WTC11 (cell line): Measurements from ENCODE around the gene FBXO42. TPM values are rescaled to one million over a fixed set of nuclear protein-coding genes. Genes with fewer than 3 reads are reported as not detected.

ENCODE experiments used
- ATAC-seq: fragments of 200-7000 bp; cut with Tn5 transposase; 2 replicates; pipeline ENCODE4 v1.10.0; 2021; ENCODE audit warnings: mild to moderate bottlenecking, moderate library complexity
- CTCF ChIA-PET: fragments of 300-600 bp; sonication (Branson Sonifier 250); formaldehyde crosslinking; loops from one replicate; lab custom pipeline; 2021; ENCODE audit warnings: antibody characterized with exemption; lab: Charles Lee
- POLR2A ChIA-PET: fragments of 350-600 bp; sonication (Branson Sonifier 250); formaldehyde crosslinking; loops from one replicate; lab custom pipeline; 2021; ENCODE audit warnings: antibody characterized with exemption; lab: Charles Lee
- DNase-seq: peaks from one replicate; pipeline ENCODE4 v3.0.0; 2021; ENCODE audit warnings: low spot score
- H3K27ac Mint-ChIP-seq: 2 replicates; pipeline ENCODE4 v1.8.0; 2021; ENCODE audit warnings: mixed read lengths
- H3K27me3 Mint-ChIP-seq: 2 replicates; pipeline ENCODE4 v1.8.0; 2021; ENCODE audit warnings: low read depth, mild to moderate bottlenecking, moderate library complexity, mixed read lengths
- H3K36me3 Mint-ChIP-seq: 2 replicates; pipeline ENCODE4 v1.8.0; 2021; ENCODE audit warnings: mixed read lengths
- H3K4me1 Mint-ChIP-seq: 2 replicates; pipeline ENCODE4 v1.8.0; 2022; ENCODE audit warnings: mixed read lengths
- H3K4me3 Mint-ChIP-seq: 2 replicates; pipeline ENCODE4 v1.8.0; 2021; ENCODE audit warnings: mild to moderate bottlenecking, moderate library complexity, mixed read lengths
- H3K9me3 Mint-ChIP-seq: 2 replicates; pipeline ENCODE4 v1.8.0; 2021; ENCODE audit warnings: mixed read lengths
- ATF1 ChIP-seq: sonication (generic); formaldehyde crosslinking; IDR thresholded peaks from 2 replicates; pipeline ENCODE4 v1.8.1; 2023; ENCODE audit warnings: mild to moderate bottlenecking, moderate library complexity, missing genetic modification reagents
- CBFB ChIP-seq: sonication (generic); formaldehyde crosslinking; IDR thresholded peaks from 2 replicates; pipeline ENCODE4 v1.8.1; 2022; ENCODE audit warnings: mild to moderate bottlenecking, low read depth, missing genetic modification reagents
- ESRRA ChIP-seq: sonication (generic); formaldehyde crosslinking; IDR thresholded peaks from 2 replicates; pipeline ENCODE4 v1.8.1; 2022; ENCODE audit warnings: mild to moderate bottlenecking, missing genetic modification reagents, borderline replicate concordance
- ETV6 ChIP-seq: sonication (generic); formaldehyde crosslinking; IDR thresholded peaks from 2 replicates; pipeline ENCODE4 v1.8.1; 2022; ENCODE audit warnings: mild to moderate bottlenecking, missing genetic modification reagents
- IRF2 ChIP-seq: sonication (generic); formaldehyde crosslinking; IDR thresholded peaks from 2 replicates; pipeline ENCODE4 v1.8.0; 2022; ENCODE audit warnings: low read depth, missing genetic modification reagents, borderline replicate concordance
- MXD4 ChIP-seq: fragments of 250-450 bp; sonication (Bioruptor Pico); IDR thresholded peaks from 2 replicates; pipeline ENCODE4 v1.8.0; 2021; ENCODE audit warnings: mild to moderate bottlenecking, moderate library complexity, borderline replicate concordance
- NR1H2 ChIP-seq: sonication (generic); formaldehyde crosslinking; IDR thresholded peaks from 2 replicates; pipeline ENCODE4 v1.9.0; 2021; ENCODE audit warnings: mild to moderate bottlenecking, moderate library complexity, missing genetic modification reagents
- NR2C2 ChIP-seq: sonication (generic); formaldehyde crosslinking; IDR thresholded peaks from 2 replicates; pipeline ENCODE4 v1.8.0; 2022; ENCODE audit warnings: mild to moderate bottlenecking, missing genetic modification reagents
- NR3C1 ChIP-seq: sonication (generic); formaldehyde crosslinking; conservative IDR thresholded peaks from 2 replicates; pipeline ENCODE4 v1.8.1; 2023; ENCODE audit warnings: low read depth, mild to moderate bottlenecking, missing genetic modification reagents
- OVOL2 ChIP-seq: fragments of 250-450 bp; sonication (Bioruptor Pico); IDR thresholded peaks from 2 replicates; pipeline ENCODE4 v1.9.0; 2021; ENCODE audit warnings: mild to moderate bottlenecking, borderline replicate concordance
- ZBTB21 ChIP-seq: sonication (generic); formaldehyde crosslinking; IDR thresholded peaks from 2 replicates; pipeline ENCODE4 v1.8.1; 2023; ENCODE audit warnings: mild to moderate bottlenecking, missing genetic modification reagents, borderline replicate concordance
- ZNF121 ChIP-seq: sonication (generic); formaldehyde crosslinking; IDR thresholded peaks from 2 replicates; pipeline ENCODE4 v1.8.0; 2023; ENCODE audit warnings: missing genetic modification reagents
- ZNF232 ChIP-seq: sonication (generic); formaldehyde crosslinking; IDR thresholded peaks from 2 replicates; pipeline ENCODE4 v1.8.0; 2022; ENCODE audit warnings: mild to moderate bottlenecking, missing genetic modification reagents
- ZNF263 ChIP-seq: sonication (generic); formaldehyde crosslinking; IDR thresholded peaks from 2 replicates; pipeline ENCODE4 v1.8.1; 2022; ENCODE audit warnings: low read depth, mild to moderate bottlenecking, moderate library complexity, missing genetic modification reagents
- ZNF396 ChIP-seq: fragments of 250-450 bp; sonication (Bioruptor Pico); IDR thresholded peaks from 2 replicates; pipeline ENCODE4 v1.8.0; 2021; ENCODE audit warnings: mild to moderate bottlenecking, moderate library complexity, borderline replicate concordance
- ZNF423 ChIP-seq: fragments of 250-450 bp; sonication (Bioruptor Pico); IDR thresholded peaks from 2 replicates; pipeline ENCODE4 v2.1.2; 2022; ENCODE audit warnings: mild to moderate bottlenecking, moderate library complexity
- total RNA-seq: library from RNA; stranded (reverse); gene quantifications from 3 replicates; pipeline ENCODE4 v1.2.3, GENCODE V29; 2021
- TF ChIP-seq, protein P1 (sequence below): fragments of 250-450 bp; sonication (Bioruptor Pico); IDR thresholded peaks from 2 replicates; pipeline ENCODE4 v2.1.2; 2022; ENCODE audit warnings: mild to moderate bottlenecking, moderate library complexity
- TF ChIP-seq, protein P2 (sequence below): sonication (generic); formaldehyde crosslinking; IDR thresholded peaks from 2 replicates; pipeline ENCODE4 v1.8.0; 2023; ENCODE audit warnings: missing genetic modification reagents
- TF ChIP-seq, protein P3 (sequence below): fragments of 250-450 bp; sonication (Bioruptor Pico); IDR thresholded peaks from 2 replicates; pipeline ENCODE4 v1.8.0; 2021; ENCODE audit warnings: mild to moderate bottlenecking
- TF ChIP-seq, protein P4 (sequence below): fragments of 250-450 bp; sonication (Bioruptor Pico); IDR thresholded peaks from 2 replicates; pipeline ENCODE4 v1.9.0; 2021; ENCODE audit warnings: mild to moderate bottlenecking, borderline replicate concordance
- TF ChIP-seq, protein P5 (sequence below): sonication (generic); formaldehyde crosslinking; IDR thresholded peaks from 2 replicates; pipeline ENCODE4 v1.8.1; 2023; ENCODE audit warnings: mild to moderate bottlenecking, missing genetic modification reagents
- TF ChIP-seq, protein P6 (sequence below): sonication (generic); formaldehyde crosslinking; IDR thresholded peaks from 2 replicates; pipeline ENCODE4 v1.8.0; 2022; ENCODE audit warnings: mild to moderate bottlenecking, missing genetic modification reagents

FBXO42 gene
- total RNA-seq, 1 experiment from 2014 or later: 17.5 TPM

DNA sequence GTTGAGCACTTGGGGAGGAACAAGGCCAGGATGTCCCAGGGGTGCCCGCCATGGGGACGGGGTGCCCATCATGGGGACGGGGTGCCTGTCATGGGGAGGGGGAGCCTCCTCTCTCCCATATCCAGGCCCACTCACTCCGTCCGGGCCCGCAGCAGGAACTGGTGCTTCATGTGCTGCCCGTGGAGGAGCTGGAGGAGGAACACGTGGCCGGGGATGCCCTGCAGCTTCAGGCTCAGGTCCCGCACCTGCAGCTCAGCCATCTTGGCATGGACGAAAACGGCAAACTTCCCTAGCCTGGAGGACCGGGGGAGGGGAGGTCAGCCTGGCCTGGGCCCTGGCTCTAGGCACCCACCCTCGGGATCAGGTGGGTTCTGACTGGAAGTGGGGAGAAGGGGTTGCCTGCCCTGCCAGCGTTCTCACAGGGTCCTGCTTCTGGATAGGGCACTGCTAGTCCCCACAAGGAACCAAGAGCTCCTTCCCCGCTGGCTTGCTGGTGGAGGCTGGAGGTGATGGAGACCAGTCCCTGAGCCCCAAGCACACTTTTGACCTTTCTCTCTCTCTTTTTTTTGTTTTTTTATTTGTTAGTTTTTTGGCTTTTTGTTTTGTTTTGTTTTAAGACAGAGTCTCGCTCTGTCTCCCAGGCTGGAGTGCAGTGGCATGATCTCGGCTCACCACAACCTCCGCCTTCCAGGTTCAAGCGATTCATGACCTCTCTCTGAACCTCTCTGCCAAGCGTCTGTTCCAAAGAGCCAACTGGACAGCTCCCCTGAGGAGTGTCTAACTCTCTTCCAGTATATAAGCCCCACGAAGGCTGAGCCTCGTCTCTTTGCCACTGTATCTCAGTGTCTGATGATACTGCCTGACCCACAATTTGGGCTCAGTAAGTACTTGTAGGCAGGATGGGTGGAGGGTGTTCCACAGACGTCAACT is 149.7 kb downstream of the FBXO42 start (continued):
- no peak for TF ChIP-seq ZNF396
- no peak for TF ChIP-seq ETV6 (CRISPR knock-in tag)
- TF ChIP-seq, protein P1, sequence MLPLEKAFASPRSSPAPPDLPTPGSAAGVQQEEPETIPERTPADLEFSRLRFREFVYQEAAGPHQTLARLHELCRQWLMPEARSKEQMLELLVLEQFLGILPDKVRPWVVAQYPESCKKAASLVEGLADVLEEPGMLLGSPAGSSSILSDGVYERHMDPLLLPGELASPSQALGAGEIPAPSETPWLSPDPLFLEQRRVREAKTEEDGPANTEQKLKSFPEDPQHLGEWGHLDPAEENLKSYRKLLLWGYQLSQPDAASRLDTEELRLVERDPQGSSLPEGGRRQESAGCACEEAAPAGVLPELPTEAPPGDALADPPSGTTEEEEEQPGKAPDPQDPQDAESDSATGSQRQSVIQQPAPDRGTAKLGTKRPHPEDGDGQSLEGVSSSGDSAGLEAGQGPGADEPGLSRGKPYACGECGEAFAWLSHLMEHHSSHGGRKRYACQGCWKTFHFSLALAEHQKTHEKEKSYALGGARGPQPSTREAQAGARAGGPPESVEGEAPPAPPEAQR: no peak
- no peak for TF ChIP-seq OVOL2 (CRISPR knock-in tag)
- TF ChIP-seq, protein P2, sequence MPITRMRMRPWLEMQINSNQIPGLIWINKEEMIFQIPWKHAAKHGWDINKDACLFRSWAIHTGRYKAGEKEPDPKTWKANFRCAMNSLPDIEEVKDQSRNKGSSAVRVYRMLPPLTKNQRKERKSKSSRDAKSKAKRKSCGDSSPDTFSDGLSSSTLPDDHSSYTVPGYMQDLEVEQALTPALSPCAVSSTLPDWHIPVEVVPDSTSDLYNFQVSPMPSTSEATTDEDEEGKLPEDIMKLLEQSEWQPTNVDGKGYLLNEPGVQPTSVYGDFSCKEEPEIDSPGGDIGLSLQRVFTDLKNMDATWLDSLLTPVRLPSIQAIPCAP (CRISPR knock-in tag): no peak
- TF ChIP-seq ESRRA (CRISPR knock-in tag): no peak
- no peak for TF ChIP-seq NR1H2
- TF ChIP-seq ZBTB21 (CRISPR knock-in tag): no peak
- TF ChIP-seq, protein P3, sequence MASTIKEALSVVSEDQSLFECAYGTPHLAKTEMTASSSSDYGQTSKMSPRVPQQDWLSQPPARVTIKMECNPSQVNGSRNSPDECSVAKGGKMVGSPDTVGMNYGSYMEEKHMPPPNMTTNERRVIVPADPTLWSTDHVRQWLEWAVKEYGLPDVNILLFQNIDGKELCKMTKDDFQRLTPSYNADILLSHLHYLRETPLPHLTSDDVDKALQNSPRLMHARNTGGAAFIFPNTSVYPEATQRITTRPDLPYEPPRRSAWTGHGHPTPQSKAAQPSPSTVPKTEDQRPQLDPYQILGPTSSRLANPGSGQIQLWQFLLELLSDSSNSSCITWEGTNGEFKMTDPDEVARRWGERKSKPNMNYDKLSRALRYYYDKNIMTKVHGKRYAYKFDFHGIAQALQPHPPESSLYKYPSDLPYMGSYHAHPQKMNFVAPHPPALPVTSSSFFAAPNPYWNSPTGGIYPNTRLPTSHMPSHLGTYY (CRISPR knock-in tag): no peak
- TF ChIP-seq CBFB: no peak
- TF ChIP-seq ZNF121 (CRISPR knock-in tag): no peak

DNA sequence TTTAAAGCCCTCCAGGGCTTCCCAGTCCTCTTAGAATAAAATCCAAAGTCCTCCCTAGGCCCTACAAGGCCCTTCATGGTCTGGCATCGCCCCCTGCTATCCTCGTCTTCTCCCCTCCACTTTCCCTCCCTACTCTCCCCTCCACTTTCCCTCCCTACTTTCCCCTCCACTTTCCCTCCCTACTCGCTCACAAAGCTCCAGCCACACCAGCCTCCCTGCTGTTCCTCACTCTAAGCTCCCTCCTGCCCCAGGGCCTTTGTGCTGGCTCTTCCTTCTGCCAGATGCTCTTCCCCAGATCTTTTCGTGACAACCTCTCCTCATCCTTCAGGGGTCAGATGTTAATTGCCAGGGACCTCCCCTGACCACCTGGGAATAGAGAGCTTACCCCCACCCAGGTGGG is 152.6 kb downstream of the FBXO42 start:
- Mint-ChIP-seq H3K27ac (no peak overlapping the region), H3K4me1 (no peaks in the 10 kb centered on the region), H3K4me3 (no peak overlapping the region), H3K9me3 (no peaks in the 10 kb centered on the region), H3K36me3 (peaks cover 27% of the 10 kb centered on the region), H3K27me3 (no peaks in the 10 kb centered on the region)
- DNase-seq: no peak
- no peak for ATAC-seq
- CTCF ChIA-PET: interaction anchor here (1.1 to 1.5 kb wide), 3 partner anchors 45 to 121 kb away, joined by 3 to 6 read pairs (median 5); no protein-coding TSS in a partner anchor
- POLR2A ChIA-PET: interaction anchor here (0.6 kb wide), 1 partner anchor 9 kb away, joined by 3 read pairs; no protein-coding TSS in a partner anchor
- TF ChIP-seq MXD4 (CRISPR knock-in tag): no peak
- no peak for TF ChIP-seq IRF2
- TF ChIP-seq, protein P4, sequence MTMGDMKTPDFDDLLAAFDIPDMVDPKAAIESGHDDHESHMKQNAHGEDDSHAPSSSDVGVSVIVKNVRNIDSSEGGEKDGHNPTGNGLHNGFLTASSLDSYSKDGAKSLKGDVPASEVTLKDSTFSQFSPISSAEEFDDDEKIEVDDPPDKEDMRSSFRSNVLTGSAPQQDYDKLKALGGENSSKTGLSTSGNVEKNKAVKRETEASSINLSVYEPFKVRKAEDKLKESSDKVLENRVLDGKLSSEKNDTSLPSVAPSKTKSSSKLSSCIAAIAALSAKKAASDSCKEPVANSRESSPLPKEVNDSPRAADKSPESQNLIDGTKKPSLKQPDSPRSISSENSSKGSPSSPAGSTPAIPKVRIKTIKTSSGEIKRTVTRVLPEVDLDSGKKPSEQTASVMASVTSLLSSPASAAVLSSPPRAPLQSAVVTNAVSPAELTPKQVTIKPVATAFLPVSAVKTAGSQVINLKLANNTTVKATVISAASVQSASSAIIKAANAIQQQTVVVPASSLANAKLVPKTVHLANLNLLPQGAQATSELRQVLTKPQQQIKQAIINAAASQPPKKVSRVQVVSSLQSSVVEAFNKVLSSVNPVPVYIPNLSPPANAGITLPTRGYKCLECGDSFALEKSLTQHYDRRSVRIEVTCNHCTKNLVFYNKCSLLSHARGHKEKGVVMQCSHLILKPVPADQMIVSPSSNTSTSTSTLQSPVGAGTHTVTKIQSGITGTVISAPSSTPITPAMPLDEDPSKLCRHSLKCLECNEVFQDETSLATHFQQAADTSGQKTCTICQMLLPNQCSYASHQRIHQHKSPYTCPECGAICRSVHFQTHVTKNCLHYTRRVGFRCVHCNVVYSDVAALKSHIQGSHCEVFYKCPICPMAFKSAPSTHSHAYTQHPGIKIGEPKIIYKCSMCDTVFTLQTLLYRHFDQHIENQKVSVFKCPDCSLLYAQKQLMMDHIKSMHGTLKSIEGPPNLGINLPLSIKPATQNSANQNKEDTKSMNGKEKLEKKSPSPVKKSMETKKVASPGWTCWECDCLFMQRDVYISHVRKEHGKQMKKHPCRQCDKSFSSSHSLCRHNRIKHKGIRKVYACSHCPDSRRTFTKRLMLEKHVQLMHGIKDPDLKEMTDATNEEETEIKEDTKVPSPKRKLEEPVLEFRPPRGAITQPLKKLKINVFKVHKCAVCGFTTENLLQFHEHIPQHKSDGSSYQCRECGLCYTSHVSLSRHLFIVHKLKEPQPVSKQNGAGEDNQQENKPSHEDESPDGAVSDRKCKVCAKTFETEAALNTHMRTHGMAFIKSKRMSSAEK (CRISPR knock-in tag): no peak
- no peak for TF ChIP-seq ZNF232
- no peak for TF ChIP-seq NR2C2 (CRISPR knock-in tag)
- TF ChIP-seq, protein P3 (CRISPR knock-in tag): no peak
- no peak for TF ChIP-seq ZNF263 (CRISPR knock-in tag)
- TF ChIP-seq, protein P5, sequence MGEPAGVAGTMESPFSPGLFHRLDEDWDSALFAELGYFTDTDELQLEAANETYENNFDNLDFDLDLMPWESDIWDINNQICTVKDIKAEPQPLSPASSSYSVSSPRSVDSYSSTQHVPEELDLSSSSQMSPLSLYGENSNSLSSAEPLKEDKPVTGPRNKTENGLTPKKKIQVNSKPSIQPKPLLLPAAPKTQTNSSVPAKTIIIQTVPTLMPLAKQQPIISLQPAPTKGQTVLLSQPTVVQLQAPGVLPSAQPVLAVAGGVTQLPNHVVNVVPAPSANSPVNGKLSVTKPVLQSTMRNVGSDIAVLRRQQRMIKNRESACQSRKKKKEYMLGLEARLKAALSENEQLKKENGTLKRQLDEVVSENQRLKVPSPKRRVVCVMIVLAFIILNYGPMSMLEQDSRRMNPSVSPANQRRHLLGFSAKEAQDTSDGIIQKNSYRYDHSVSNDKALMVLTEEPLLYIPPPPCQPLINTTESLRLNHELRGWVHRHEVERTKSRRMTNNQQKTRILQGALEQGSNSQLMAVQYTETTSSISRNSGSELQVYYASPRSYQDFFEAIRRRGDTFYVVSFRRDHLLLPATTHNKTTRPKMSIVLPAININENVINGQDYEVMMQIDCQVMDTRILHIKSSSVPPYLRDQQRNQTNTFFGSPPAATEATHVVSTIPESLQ: no peak
- no peak for TF ChIP-seq ATF1 (CRISPR knock-in tag)
- TF ChIP-seq, protein P6, sequence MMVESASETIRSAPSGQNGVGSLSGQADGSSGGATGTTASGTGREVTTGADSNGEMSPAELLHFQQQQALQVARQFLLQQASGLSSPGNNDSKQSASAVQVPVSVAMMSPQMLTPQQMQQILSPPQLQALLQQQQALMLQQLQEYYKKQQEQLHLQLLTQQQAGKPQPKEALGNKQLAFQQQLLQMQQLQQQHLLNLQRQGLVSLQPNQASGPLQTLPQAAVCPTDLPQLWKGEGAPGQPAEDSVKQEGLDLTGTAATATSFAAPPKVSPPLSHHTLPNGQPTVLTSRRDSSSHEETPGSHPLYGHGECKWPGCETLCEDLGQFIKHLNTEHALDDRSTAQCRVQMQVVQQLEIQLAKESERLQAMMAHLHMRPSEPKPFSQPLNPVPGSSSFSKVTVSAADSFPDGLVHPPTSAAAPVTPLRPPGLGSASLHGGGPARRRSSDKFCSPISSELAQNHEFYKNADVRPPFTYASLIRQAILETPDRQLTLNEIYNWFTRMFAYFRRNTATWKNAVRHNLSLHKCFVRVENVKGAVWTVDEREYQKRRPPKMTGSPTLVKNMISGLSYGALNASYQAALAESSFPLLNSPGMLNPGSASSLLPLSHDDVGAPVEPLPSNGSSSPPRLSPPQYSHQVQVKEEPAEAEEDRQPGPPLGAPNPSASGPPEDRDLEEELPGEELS (CRISPR knock-in tag): no peak
- no peak for TF ChIP-seq ZNF423
- TF ChIP-seq NR3C1 (CRISPR knock-in tag): no peak
